T-helper 2 cell (primary cell): Measurements from ENCODE around the gene CDC27.
"Not testable (repeated sequence)": the region's sequence is repeated elsewhere in the genome, so short reads cannot be mapped to it uniquely, and the experiment has no call there.

ENCODE experiments used
- DNase-seq, 5 experiments: peaks; one replicate each; pipeline versions ENCODE4 v3.0.0 to v3.0.0-alpha.2; 2012 to 2022

The CDC27 gene

DNA sequence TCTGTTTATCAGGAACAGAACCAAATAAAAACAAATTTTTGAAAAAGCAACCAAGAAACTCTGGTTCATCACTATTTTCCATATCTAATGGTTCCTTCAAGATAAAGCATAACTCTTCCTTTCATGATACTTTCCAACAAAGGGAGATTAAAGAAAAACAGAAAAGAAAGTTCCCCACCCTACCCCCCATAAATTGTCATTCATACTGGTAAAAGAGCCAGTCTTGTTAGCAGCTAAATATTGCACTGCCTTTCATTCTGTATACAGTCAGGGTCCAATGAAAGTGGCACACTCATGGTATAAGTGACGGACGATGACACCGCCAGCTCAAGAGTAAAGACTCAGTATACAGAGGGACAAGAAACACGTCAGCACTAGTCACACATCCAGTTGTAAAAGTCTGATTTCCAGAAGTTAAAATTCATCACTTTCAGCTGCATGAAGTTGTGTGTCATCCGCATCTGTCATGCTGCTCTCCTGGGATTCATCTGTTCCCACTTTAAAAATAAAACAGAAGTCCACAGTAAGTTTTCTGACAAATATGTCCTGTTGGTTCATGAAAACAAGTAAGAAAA, 68.5 kb downstream of the CDC27 start:
- no peak for DNase-seq

DNA sequence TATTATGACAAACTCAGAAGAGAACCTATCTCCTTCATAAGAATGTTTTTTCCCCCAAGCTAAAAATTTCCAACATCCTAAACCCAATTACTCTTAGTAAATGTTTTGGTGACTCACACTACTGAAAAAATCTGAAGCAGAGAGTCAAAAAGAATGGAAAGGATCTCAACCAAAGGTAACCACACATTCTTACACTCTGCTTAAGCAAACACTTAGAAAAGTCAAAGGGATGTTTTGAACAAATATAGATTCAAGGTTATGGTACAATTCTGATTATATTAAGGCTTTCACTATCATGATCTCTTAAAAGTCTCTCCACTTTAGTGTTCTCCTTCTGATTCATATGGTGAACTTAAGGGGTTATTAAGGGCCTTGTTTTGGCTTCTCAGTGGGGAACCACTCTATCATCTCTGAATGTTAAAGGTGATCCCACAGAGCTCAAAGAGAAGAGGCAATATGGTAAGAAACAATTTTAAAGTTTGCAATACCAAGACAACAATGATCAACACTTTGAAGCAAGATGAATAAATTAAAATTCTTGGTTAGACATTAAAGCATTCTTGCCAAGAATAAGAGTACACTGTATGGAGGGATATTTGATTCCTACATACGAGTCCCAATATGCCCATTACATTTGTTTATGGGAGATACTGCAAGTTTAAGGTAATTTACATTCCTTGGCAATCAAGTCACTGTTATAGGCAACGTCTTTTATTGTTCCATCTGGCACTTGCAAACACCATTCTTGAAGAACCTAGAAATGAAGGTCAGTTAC, 69.2 kb downstream of the CDC27 start:
- no peak for DNase-seq

- DNase-seq, result no peak
Observed at GRCh38 chr17:47117386-47117785, 71.7 kb downstream of the CDC27 start.

- DNase-seq, result no peak
Observed at GRCh38 chr17:47106130-47106529, 83.0 kb downstream of the CDC27 start.

- not testable (repeated sequence) for DNase-seq
Observed at GRCh38 chr17:47105246-47105645, 83.8 kb downstream of the CDC27 start.

DNA sequence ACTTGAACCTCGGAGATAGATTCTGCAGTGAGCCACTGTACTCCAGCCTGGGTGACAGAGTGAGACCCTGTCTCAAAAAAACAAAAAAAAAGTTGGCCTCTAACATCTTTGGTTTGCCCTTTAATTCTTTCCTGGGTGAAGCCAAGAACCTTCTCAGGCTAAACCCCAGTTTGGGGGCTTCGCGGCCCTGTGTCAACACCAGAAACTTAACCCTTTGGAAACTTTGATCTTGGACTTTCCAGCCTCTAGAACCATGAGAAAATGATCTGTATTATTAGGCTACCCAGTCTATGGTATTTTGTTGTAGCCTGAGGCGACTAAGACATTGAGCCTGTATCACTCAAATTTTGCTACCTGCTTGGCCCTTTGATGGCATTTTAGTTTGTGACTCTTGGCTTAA, 86.2 kb downstream of the CDC27 start:
- no peak for DNase-seq

DNA sequence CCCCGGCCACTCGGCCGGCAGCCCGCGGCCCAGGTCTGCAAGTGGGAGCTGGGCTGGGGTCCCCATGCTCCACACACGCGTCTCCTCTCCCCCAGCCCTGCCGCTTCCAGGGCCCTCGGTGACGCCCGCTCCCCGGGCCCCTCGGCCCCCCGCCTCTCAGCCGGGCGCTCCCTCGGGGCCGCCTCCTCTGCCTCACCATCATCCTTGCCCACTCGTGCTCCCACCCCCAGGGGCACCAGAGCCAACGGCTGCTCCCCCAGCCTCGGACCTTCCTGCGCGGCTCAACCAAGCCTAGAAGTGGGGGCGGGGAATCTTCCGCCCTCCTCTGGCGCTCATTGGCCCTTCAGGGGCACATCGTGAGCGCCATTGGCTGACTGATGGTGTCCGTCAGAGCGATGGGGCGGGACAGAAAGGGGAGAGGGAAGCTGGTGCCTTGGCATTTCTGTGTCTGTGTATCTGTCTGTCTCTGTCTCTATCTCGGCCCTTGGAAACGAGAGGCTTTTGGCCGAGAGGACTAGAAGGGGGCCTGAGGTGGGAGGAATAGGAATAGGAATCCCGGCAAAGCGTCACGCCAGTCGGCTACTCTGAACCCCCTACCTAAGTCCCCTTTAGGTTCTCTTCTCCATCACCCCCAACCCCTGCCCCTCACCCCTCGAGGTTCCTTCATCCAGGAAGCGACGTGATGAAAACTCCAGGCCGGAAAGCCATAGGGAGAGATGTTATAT, 88.9 kb downstream of the CDC27 start:
- peak; percentile 65 to 89 (median 81) for DNase-seq

- no peak for DNase-seq
Observed at GRCh38 chr17:47099451-47099986, 89.6 kb downstream of the CDC27 start.

DNA sequence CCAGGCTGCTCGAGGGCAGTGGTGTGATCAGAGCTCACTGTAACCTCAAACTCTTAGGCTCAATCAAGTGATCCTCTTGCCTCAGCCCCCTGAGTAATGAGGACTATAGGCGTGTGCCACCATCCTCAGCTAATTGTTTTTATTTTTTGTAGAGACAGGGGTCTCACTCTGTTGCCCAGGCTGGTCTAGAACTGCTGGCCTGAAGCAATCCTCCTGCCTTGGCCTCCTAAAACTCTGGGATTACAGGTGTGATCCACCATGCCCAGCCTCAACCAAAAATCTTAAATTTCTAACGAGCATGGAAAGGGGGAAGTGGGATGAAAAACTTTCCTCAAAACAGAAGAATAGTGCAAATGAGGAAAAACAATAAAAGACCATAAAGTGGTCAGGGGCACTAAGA, 92.8 kb downstream of the CDC27 start:
- DNase-seq, result no peak

- DNase-seq, result no peak
Observed at GRCh38 chr17:47095268-47095667, 93.8 kb downstream of the CDC27 start.

- no peak for DNase-seq
Observed at GRCh38 chr17:47087093-47087492, 102.0 kb downstream of the CDC27 start.

- no peak for DNase-seq
Observed at GRCh38 chr17:47085736-47086135, 103.4 kb downstream of the CDC27 start.

GRCh38 chr17:47078801-47079200, 110.3 kb downstream of the CDC27 start:
- peak in 1 of 5 experiments; percentile 68 for DNase-seq

- no peak for DNase-seq
Observed at GRCh38 chr17:47077576-47077975, 111.5 kb downstream of the CDC27 start.

- no peak for DNase-seq
Observed at GRCh38 chr17:47076171-47076570, 112.9 kb downstream of the CDC27 start.

- not testable (repeated sequence) for DNase-seq
Observed at GRCh38 chr17:47074361-47074760, 114.7 kb downstream of the CDC27 start.

GRCh38 chr17:47073629-47074028, 115.5 kb downstream of the CDC27 start:
- not testable (repeated sequence) for DNase-seq

GRCh38 chr17:47072886-47073285, 116.2 kb downstream of the CDC27 start:
- no peak for DNase-seq

DNA sequence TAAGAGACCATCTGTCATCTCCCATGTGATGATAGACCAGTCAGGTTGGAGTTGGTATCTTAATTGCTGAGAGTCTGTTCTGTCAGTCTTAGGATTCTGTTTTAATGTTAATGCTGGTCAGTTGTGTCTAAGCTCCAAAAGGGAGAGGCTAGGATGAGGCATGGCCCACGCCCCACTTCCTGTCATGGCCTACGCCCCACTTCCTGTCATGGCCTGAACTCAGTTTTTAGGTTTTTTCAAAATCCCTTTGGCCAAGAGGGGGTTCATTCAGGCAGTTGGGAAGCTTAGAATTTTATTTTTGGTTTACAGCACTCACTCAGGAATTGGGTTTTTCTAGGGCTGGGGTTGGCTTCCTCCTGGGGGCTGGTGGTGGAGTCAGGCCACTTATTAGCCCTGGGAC, 117.9 kb downstream of the CDC27 start:
- peak in 1 of 5 experiments; percentile 10 for DNase-seq

- DNase-seq, result not testable (repeated sequence)
Observed at GRCh38 chr17:47070266-47070665, 118.8 kb downstream of the CDC27 start.
